CD14-positive monocyte (primary cell): ENCODE measurements around the gene TMEM132D. TPM values are rescaled to one million over a fixed set of nuclear protein-coding genes. Genes with fewer than 3 reads are reported as not detected.

ENCODE experiments used
- DNase-seq, 3 donors: peaks; one replicate each; pipeline ENCODE4 v3.0.0-alpha.2; 2011 to 2022
- H2AFZ ChIP-seq: 2 replicates; pipeline ENCODE4 v1.6.0; 2012; ENCODE audit warnings: mild to moderate bottlenecking, low read depth, low read length, inconsistent platforms; ENCODE audit not compliant: insufficient read depth, poor library complexity, severe bottlenecking
- H3K27ac ChIP-seq, 2 donors: 1 replicate in 1 of 2; 2 replicates in 1 of 2; pipeline ENCODE4 v1.5.1; 2012 to 2013; ENCODE audit warnings: low read length in 2 of 2, control low read depth in 1 of 2, inconsistent platforms in 1 of 2, low read depth in 1 of 2, mild to moderate bottlenecking in 1 of 2
- H3K27me3 ChIP-seq, 2 donors: one replicate each; pipeline versions ENCODE4 v1.6.0 to v1.6.1; 2011 to 2013; ENCODE audit warnings: low read length in 2 of 2; ENCODE audit not compliant: control insufficient read depth in 2 of 2, insufficient read depth in 2 of 2
- H3K36me3 ChIP-seq, 2 donors: replicated peaks in 1 of 2; 1 replicate in 1 of 2; 2 replicates in 1 of 2; pipeline versions ENCODE4 v1.5.1 to v1.6.1; 2012 to 2013; ENCODE audit warnings: low read length in 2 of 2, control low read depth in 1 of 2, inconsistent platforms in 1 of 2, mild to moderate bottlenecking in 1 of 2; ENCODE audit not compliant: insufficient read depth in 2 of 2, control insufficient read depth in 1 of 2
- H3K4me1 ChIP-seq, 2 donors: 1 replicate in 1 of 2; 2 replicates in 1 of 2; pipeline versions ENCODE4 v1.5.1 to v1.6.1; 2012 to 2013; ENCODE audit warnings: low read length in 2 of 2, control low read depth in 1 of 2, inconsistent platforms in 1 of 2, mild to moderate bottlenecking in 1 of 2, moderate library complexity in 1 of 2; ENCODE audit not compliant: insufficient read depth in 2 of 2, control insufficient read depth in 1 of 2
- H3K4me2 ChIP-seq: replicated peaks from 2 replicates; pipeline ENCODE3; 2012; ENCODE audit warnings: low read length, moderate library complexity, mild to moderate bottlenecking; ENCODE audit not compliant: poor library complexity, severe bottlenecking; ENCODE audit errors: extremely low read depth
- H3K4me3 ChIP-seq, 3 experiments: fragments of 200-600 bp in 1 of 3; sonication (generic) in 1 of 3; replicated peaks in 1 of 3; 1 replicate in 2 of 3; 2 replicates in 1 of 3; pipeline ENCODE4 v1.5.1; 2011 to 2013; ENCODE audit warnings: low read length in 3 of 3, mild to moderate bottlenecking in 3 of 3, control low read depth in 2 of 3, low read depth in 2 of 3, inconsistent platforms in 1 of 3, moderate library complexity in 1 of 3
- H3K79me2 ChIP-seq: 2 replicates; pipeline ENCODE4 v1.6.0; 2012; ENCODE audit warnings: mild to moderate bottlenecking, control low read depth, inconsistent platforms, low read length, moderate library complexity; ENCODE audit not compliant: insufficient read depth
- H3K9ac ChIP-seq: 2 replicates; pipeline ENCODE4 v1.6.0; 2017; ENCODE audit warnings: low read length, mild to moderate bottlenecking; ENCODE audit not compliant: insufficient read depth, poor library complexity, severe bottlenecking
- H3K9me3 ChIP-seq, 2 donors: replicated peaks in 1 of 2; 1 replicate in 1 of 2; 2 replicates in 1 of 2; pipeline versions ENCODE4 v1.5.1 to v1.6.1; 2012 to 2013; ENCODE audit warnings: low read length in 2 of 2, control low read depth in 1 of 2; ENCODE audit not compliant: control insufficient read depth in 1 of 2, insufficient read depth in 1 of 2
- H4K20me1 ChIP-seq: 2 replicates; pipeline ENCODE4 v1.6.0; 2012; ENCODE audit warnings: mild to moderate bottlenecking, low read length, control low read depth, moderate library complexity; ENCODE audit not compliant: insufficient read depth
- H3K27ac Mint-ChIP-seq, 7 donors: one replicate each; pipeline ENCODE4 v1.8.0; 2020; ENCODE audit warnings: mild to moderate bottlenecking in 7 of 7, mixed read lengths in 7 of 7, moderate library complexity in 6 of 7, inconsistent platforms in 2 of 7
- H3K27me3 Mint-ChIP-seq, 3 donors: one replicate each; pipeline ENCODE4 v1.8.0; 2021 to 2022; ENCODE audit warnings: low read depth in 3 of 3, mild to moderate bottlenecking in 3 of 3, mixed read lengths in 3 of 3, moderate library complexity in 3 of 3, inconsistent platforms in 1 of 3
- H3K36me3 Mint-ChIP-seq, 2 donors: one replicate each; pipeline ENCODE4 v1.8.0; 2020; ENCODE audit warnings: mixed read lengths in 2 of 2, inconsistent platforms in 1 of 2, mild to moderate bottlenecking in 1 of 2
- H3K4me1 Mint-ChIP-seq: one replicate; pipeline ENCODE4 v1.8.0; 2020; ENCODE audit warnings: mild to moderate bottlenecking, mixed read lengths
- H3K4me3 Mint-ChIP-seq, 2 donors: one replicate each; pipeline ENCODE4 v1.8.0; 2020; ENCODE audit warnings: mild to moderate bottlenecking in 2 of 2, mixed read lengths in 2 of 2, moderate library complexity in 1 of 2
- H3K9me3 Mint-ChIP-seq, 7 donors: one replicate each; pipeline ENCODE4 v1.8.0; 2020 to 2022; ENCODE audit warnings: mixed read lengths in 7 of 7, mild to moderate bottlenecking in 6 of 7, moderate library complexity in 6 of 7, inconsistent platforms in 2 of 7
- CTCF ChIP-seq: fragments of 200-600 bp; IDR thresholded peaks from one replicate; pipeline ENCODE4 v1.8.0; 2022; ENCODE audit warnings: antibody characterized with exemption, mild to moderate bottlenecking
- WGBS: methylation state at CpG from one replicate; pipeline ENCODE4 v1.1.5; 2013; ENCODE audit warnings: missing lambda C conversion rate; ENCODE audit not compliant: insufficient coverage; 5-methylcytosine and 5-hydroxymethylcytosine counted together
- intact Hi-C, 2 donors: fragments of 100-400 bp; cut with micrococcal nuclease; formaldehyde crosslinking; loops; one replicate each; pipeline versions ENCODE4 v1.15.0 to v1.15.1; 2023
- polyA plus RNA-seq, 3 donors: library from polyadenylated mRNA; depleted of rRNA in 1 of 3; unstranded in 2 of 3; stranded (reverse) in 1 of 3; fragments of 300-500 nt in 2 of 3; fragments of >200 nt in 1 of 3; fragmentation: Illumina TruSeq in 2 of 3; gene quantifications; 1 replicate in 2 of 3; 2 replicates in 1 of 3; pipeline ENCODE4 v1.2.3, GENCODE V29; 2012 to 2021

TMEM132D gene
- polyA plus RNA-seq, 3 donors: 0.04 TPM; not detected in 2

GRCh38 chr12:129357233-129357632 is 546.6 kb downstream of the TMEM132D start:
- Histone ChIP-seq H3K4me2 (no peak overlapping the region), H3K27me3 (no peaks in the 10 kb centered on the region), H2AFZ (no peak overlapping the region), H3K4me1 (no peaks in the 10 kb centered on the region), H3K9ac (no peak overlapping the region), H4K20me1 (no peaks in the 10 kb centered on the region), H3K36me3 (no peaks in the 10 kb centered on the region), H3K27ac (no peak overlapping the region), H3K9me3 (peaks cover 6 to 11% of the 10 kb centered on the region in 2 donors), H3K79me2 (no peaks in the 10 kb centered on the region), H3K4me3 (no peak overlapping the region)
- Mint-ChIP-seq H3K4me1 (no peaks in the 10 kb centered on the region), H3K27ac (no peak overlapping the region), H3K36me3 (no peaks in the 10 kb centered on the region), H3K4me3 (no peak overlapping the region), H3K27me3 (peaks cover 0 to 4% (median 1%) of the 10 kb centered on the region in 3 donors), H3K9me3 (peaks cover 0 to 20% (median 6%) of the 10 kb centered on the region in 7 donors)
- intact Hi-C loops: no loop called here
- DNase-seq: no peak
- TF ChIP-seq CTCF: no peak
- 85% methylated on average over 5 of the region's 6 CpGs for WGBS

- H3K4me3 ChIP-seq: no peak overlapping the region
- no peaks in the 10 kb centered on the region for H3K79me2 ChIP-seq
- WGBS: 94% methylated on average over 4 of the region's 6 CpGs
- peaks cover 6 to 18% of the 10 kb centered on the region in 2 donors for H3K9me3 ChIP-seq
- no peak overlapping the region for H3K9ac ChIP-seq
- no peaks in the 10 kb centered on the region for H3K36me3 ChIP-seq
- no peak overlapping the region for H3K4me3 Mint-ChIP-seq
- H2AFZ ChIP-seq: no peak overlapping the region
- H3K36me3 Mint-ChIP-seq: no peaks in the 10 kb centered on the region
- H3K27me3 ChIP-seq: no peaks in the 10 kb centered on the region
- peaks cover 0 to 13% (median 7%) of the 10 kb centered on the region in 7 donors for H3K9me3 Mint-ChIP-seq
- no peak overlapping the region for H3K27ac ChIP-seq
- no peak for DNase-seq
- no peaks in the 10 kb centered on the region for H3K4me1 ChIP-seq
- no peak overlapping the region for H3K27ac Mint-ChIP-seq
- H4K20me1 ChIP-seq: no peaks in the 10 kb centered on the region
- intact Hi-C loops: no loop called here
- TF ChIP-seq CTCF: no peak
- no peak overlapping the region for H3K4me2 ChIP-seq
- H3K27me3 Mint-ChIP-seq: no peaks in the 10 kb centered on the region
- no peaks in the 10 kb centered on the region for H3K4me1 Mint-ChIP-seq
These were observed 552.3 kb downstream of the TMEM132D start for GRCh38 chr12:129351481-129351880.
